GM19351 (cell line): ENCODE data around the gene PPM1H.
"Not testable (repeated sequence)": the region's sequence is repeated elsewhere in the genome, so short reads cannot be mapped to it uniquely, and the experiment has no call there.

Source experiments
- ATAC-seq: cut with Tn5 transposase; IDR thresholded peaks from one replicate; pipeline ENCODE4 v1.9.1; 2021; ENCODE audit warnings: mild to moderate bottlenecking, moderate library complexity; ENCODE audit not compliant: unreplicated experiment

The PPM1H gene

DNA sequence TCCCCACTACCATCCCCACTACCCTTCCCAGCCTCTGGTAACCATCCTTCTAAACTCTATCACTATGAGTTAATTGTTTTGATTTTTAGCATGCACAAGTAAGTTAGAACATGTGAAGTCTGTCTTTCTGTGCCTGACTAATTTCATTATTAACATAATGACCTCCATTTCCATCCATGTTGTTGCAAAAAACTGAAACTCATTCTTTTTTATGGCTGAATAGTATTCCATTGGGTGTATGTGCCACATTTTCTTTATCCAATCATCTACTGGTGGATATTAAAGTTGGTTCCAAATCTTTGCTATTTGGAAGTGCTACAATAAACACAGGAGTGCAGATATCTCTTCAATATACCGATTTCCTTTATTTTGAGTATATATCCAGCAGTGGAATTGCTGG lies 13.2 kb upstream of the PPM1H start:
- ATAC-seq, result no peak

- ATAC-seq, result no peak
Observed at GRCh38 chr12:62947364-62947763, 12.4 kb upstream of the PPM1H start.

- ATAC-seq, result no peak
Observed at GRCh38 chr12:62943779-62944395, 8.9 kb upstream of the PPM1H start.

DNA sequence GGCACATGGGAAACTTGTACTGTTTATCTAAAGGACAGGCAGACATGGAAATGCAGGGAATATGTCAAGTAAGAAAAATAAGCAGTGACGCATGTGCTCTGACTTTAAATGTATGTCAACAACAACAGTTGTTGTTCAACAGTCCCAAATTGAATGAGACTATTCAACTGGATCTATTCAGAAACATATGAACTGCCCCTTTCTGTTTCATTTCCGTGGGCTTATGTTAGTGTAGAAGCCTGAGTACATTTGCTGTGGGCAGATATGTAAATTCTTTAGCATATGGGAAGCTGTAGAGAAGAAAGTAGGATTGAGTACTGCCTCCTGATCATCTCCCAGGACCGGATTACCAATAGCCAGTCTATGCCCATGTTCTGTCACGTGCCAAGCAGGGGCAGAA lies 7.4 kb upstream of the PPM1H start:
- not testable (repeated sequence) for ATAC-seq

- peak; percentile 43 for ATAC-seq
Observed at GRCh38 chr12:62934239-62934798, 631 bp downstream of the PPM1H start.

- ATAC-seq, result no peak
Observed at GRCh38 chr12:62933602-62934238, 1.2 kb downstream of the PPM1H start.

- ATAC-seq, result no peak
Observed at GRCh38 chr12:62933220-62933601, 1.7 kb downstream of the PPM1H start.

- ATAC-seq, result no peak
Observed at GRCh38 chr12:62931477-62931876, 3.5 kb downstream of the PPM1H start.

DNA sequence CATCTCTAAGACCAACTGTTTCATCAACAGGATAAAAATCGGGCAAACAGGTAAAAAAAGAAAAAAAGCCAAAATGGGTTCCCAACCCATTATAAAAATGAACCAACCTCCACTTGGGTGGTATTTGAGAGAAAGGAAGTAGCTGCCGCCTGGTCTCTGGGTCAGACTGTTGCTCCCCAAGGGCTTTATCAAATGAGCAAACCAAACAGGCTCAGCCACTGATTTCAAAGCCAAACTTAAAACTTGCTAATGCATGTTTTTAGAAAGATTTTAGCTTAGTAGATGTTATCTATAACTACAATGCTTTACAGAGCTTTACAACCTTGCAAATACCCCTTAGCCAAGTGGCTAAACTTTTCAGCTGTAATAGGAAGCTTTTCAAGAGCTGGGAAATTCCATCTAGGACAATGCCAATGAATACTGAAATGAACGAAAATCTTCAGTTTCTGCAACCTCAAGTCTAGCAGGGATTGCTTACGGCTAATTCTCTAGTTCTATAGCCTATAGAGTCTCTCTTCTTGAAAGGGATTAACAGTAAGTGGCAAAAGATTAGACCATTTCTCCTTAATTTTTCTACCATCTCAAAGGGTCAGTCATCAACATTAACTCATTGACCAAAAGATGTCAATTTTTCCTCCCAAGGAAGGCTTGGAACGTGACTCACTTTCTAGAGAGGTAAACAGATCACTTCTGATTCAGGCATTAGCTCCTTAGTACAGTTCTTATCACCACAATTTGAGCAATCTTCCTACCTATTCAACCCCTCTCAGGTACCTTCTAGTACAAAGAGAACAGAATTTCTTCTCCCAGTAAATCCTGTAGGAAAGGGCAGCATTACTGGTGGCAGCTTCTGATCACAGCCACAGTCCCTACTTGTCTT lies 4.2 kb downstream of the PPM1H start:
- ATAC-seq, result no peak

DNA sequence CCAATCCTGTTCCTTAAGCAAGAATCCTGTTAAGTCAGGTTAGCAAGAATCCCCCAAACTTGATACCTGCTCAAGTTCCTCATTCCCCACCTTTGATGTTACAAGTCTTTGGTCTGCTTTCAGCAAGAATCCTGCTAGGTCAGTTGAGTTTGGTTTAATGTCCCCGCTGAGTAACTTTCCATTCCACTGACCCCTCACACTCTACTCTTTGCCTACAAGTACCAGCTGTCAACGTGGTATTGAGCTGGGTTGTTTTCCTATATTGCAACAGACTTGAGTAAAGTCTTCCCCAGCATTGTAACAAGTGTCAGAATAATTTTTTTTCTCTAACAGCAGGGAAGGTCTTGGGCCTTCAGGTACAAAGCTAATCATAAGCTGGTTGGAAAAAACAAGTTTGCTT lies 6.3 kb downstream of the PPM1H start:
- no peak for ATAC-seq

DNA sequence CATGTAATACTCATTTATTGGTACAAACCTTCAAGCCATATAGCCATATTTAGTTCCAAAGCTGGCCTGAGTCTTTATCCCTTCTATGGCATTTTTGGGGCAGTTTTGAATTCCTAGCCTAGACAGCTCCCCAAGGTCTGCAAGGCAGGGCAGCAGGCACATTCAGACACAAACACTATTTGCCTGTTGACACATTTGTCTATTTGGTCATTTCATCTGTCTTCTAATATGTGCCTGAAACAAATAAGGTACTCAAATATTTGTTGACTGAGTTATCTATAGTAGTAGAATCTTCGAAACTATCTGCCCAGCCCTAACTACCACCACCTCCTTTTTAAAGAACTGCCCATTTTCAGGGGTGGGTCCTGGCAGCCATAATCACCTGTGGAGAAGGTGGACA lies 9.3 kb downstream of the PPM1H start:
- no peak for ATAC-seq

GRCh38 chr12:62924084-62924483 lies 10.9 kb downstream of the PPM1H start:
- ATAC-seq, result no peak

DNA sequence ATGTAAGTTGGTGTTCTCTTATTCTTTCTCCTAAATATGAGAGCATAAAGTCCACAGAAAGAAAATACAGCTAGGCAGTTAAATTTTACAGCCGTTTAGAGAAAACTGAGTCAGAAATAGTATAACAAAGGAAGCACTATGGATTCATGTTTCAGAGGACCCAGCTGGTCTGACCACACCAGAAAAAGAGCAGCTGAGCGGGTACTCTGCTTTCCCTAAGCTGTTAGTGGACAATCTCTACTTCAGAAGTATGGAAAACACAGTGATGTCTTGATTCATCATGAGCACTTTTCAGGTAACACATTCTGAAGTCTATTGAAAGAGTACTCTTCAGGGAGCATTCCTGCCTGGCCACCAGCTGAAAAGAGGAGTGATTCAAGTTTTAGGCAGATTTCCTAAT lies 12.4 kb downstream of the PPM1H start:
- no peak for ATAC-seq

GRCh38 chr12:62919838-62920237 lies 15.1 kb downstream of the PPM1H start:
- ATAC-seq, result no peak

DNA sequence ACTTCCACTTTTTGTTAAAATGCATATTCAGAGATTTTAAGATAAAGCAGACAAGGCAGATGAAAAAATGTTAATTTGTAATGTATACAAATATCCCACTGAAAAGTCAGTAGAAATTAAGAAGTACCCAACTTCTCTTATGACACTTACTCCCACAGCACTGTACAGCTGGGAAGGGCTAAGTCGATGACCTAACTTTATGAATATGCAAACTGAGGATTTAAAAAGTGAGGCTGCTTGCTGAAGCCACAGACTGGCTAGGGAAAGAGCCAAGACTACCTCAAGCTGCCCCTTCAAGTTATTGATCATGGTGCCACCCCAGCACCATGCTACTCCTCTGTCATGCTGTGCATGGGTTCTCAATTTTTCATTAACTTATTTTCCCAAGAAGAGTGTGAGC lies 17.0 kb downstream of the PPM1H start:
- ATAC-seq, result no peak

- no peak for ATAC-seq
Observed at GRCh38 chr12:62916632-62917425, 18.1 kb downstream of the PPM1H start.

DNA sequence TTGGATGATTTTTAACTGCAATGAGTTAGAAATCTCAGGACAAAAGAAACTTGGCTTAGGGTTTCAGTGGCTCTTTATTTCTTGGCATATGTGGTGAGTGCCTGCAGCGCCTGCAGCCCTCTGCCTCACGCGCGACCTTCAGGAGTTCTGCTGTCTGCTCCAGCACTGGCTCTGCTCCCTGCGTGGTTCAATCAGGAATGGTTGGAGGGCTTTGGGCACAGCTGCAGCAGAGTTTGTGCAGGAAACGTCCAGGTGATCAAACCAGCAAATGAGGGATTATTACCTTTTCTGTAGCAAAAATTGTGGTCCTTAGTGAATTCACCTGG lies 19.8 kb downstream of the PPM1H start:
- no peak for ATAC-seq

- ATAC-seq, result no peak
Observed at GRCh38 chr12:62914443-62915203, 20.3 kb downstream of the PPM1H start.

- ATAC-seq, result no peak
Observed at GRCh38 chr12:62913380-62913779, 21.6 kb downstream of the PPM1H start.

GRCh38 chr12:62912644-62913043 lies 22.3 kb downstream of the PPM1H start:
- ATAC-seq, result no peak
